MM.1S (cell line): ENCODE measurements around the gene ASMT.
"Not testable (repeated sequence)": the region's sequence is repeated elsewhere in the genome, so short reads cannot be mapped to it uniquely, and the experiment has no call there.

Source experiments
- EZH2 ChIP-seq: fragments of 300-600 bp; sonication (generic); optimal IDR thresholded peaks from 2 replicates; pipeline ENCODE3; 2017; ENCODE audit warnings: low read depth, mild to moderate bottlenecking, antibody characterized with exemption, low read length, mixed read lengths
- TF ChIP-seq, protein P1 (sequence below): fragments of 300-600 bp; sonication (generic); IDR thresholded peaks from 2 replicates; pipeline ENCODE4 v1.5.1; 2016; ENCODE audit warnings: antibody characterized with exemption, low read length, mixed read lengths

DNA sequence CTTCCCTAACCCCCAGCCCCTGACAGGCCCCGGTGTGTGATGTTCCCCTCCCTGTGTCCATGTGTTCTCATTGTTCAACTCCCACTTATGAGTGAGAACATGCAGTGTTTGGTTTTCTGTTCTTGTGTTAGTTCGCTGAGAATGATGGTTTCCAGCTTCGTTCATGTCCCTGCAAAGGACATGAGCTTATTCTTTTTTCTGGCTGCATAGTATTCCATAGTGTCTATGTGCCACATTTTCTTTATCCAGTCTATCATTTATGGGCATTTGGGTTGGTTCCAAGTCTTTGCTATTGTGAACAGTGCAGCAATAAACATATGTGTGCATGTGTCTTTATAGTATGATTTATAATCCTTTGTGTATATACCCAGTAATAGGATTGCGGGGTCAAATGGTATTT, 67.6 kb downstream of the ASMT start:
- TF ChIP-seq, protein P1, sequence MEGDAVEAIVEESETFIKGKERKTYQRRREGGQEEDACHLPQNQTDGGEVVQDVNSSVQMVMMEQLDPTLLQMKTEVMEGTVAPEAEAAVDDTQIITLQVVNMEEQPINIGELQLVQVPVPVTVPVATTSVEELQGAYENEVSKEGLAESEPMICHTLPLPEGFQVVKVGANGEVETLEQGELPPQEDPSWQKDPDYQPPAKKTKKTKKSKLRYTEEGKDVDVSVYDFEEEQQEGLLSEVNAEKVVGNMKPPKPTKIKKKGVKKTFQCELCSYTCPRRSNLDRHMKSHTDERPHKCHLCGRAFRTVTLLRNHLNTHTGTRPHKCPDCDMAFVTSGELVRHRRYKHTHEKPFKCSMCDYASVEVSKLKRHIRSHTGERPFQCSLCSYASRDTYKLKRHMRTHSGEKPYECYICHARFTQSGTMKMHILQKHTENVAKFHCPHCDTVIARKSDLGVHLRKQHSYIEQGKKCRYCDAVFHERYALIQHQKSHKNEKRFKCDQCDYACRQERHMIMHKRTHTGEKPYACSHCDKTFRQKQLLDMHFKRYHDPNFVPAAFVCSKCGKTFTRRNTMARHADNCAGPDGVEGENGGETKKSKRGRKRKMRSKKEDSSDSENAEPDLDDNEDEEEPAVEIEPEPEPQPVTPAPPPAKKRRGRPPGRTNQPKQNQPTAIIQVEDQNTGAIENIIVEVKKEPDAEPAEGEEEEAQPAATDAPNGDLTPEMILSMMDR: not testable (repeated sequence)
- TF ChIP-seq EZH2: not testable (repeated sequence)
